Dendritic cell treated with granulocyte-macrophage colony-stimulating factor and Interleukin-4, amounts not matched to agents 40 ng/mL and 50 ng/mL, for 4 days (primary cell): ENCODE measurements around the gene CDH18.
"Not testable (repeated sequence)": the region's sequence is repeated elsewhere in the genome, so short reads cannot be mapped to it uniquely, and the experiment has no call there.

ENCODE experiments used
- H3K27ac Mint-ChIP-seq: one replicate; pipeline ENCODE4 v1.8.0; 2022; ENCODE audit warnings: mild to moderate bottlenecking, mixed read lengths
- H3K27me3 Mint-ChIP-seq: one replicate; pipeline ENCODE4 v1.8.0; 2022; ENCODE audit warnings: mild to moderate bottlenecking, mixed read lengths
- H3K36me3 Mint-ChIP-seq: one replicate; pipeline ENCODE4 v1.8.0; 2022; ENCODE audit warnings: low read depth, mixed read lengths
- H3K4me1 Mint-ChIP-seq: one replicate; pipeline ENCODE4 v1.8.0; 2022; ENCODE audit warnings: low read depth, mixed read lengths
- H3K4me3 Mint-ChIP-seq: one replicate; pipeline ENCODE4 v1.8.0; 2022; ENCODE audit warnings: mild to moderate bottlenecking, moderate library complexity, mixed read lengths
- H3K9me3 Mint-ChIP-seq: one replicate; pipeline ENCODE4 v1.8.0; 2022; ENCODE audit warnings: mixed read lengths
- intact Hi-C: fragments of 100-400 bp; cut with micrococcal nuclease; formaldehyde crosslinking; loops from one replicate; pipeline ENCODE4 v1.15.0; 2022

CDH18 gene

GRCh38 chr5:19865336-19866089 is 122.5 kb downstream of the CDH18 start:
- H3K27me3 Mint-ChIP-seq: no peaks in the 10 kb centered on the region
- no peak overlapping the region for H3K4me3 Mint-ChIP-seq
- no peaks in the 10 kb centered on the region for H3K36me3 Mint-ChIP-seq
- peaks cover 33% of the 10 kb centered on the region for H3K9me3 Mint-ChIP-seq
- intact Hi-C loops: no loop called here
- no peak overlapping the region for H3K27ac Mint-ChIP-seq
- no peaks in the 10 kb centered on the region for H3K4me1 Mint-ChIP-seq

DNA sequence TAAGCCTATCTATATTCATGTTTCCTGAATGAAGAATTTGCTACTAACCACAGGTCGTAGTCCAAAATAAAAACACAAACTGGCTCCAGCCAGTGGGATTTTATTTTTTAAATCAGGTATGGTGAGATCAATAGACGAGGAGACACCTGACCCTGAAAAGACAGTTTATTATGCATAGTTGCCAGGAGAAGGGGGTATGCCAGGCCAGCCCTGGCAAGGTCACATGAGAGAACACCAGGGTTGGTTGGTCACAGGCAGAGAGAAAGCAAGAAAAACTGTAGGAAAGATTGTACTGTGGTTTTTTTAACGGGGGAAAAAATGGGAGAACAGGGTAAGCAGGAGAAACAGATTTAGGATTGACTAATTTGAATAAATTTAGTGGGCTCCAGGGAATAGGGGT is 125.3 kb downstream of the CDH18 start:
- Mint-ChIP-seq H3K27me3 (no peaks in the 10 kb centered on the region), H3K36me3 (no peaks in the 10 kb centered on the region), H3K9me3 (peaks cover 24% of the 10 kb centered on the region), H3K4me1 (no peaks in the 10 kb centered on the region), H3K27ac (no peak overlapping the region), H3K4me3 (no peak overlapping the region)
- intact Hi-C loops: no loop called here

DNA sequence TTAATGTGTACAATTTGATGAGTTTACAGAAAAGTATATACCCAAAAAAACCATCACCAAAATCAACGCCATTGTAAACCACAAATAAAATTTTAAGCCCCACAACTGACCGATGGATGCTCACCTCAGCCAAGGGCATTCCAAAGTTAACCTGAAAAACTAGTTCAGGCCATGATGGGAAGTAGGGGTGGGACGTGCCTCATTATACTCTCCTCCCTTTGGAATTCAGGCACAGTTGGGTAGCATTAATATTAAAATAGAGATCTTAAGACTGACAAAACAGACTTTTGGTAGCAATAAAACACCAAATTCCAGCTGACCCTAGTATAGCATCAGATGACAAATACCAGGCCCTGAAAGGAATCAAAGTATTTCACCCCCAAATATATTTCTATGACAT is 129.0 kb downstream of the CDH18 start:
- Mint-ChIP-seq H3K4me1 (no peaks in the 10 kb centered on the region), H3K4me3 (no peak overlapping the region), H3K27me3 (no peaks in the 10 kb centered on the region), H3K9me3 (peaks cover 15% of the 10 kb centered on the region), H3K36me3 (no peaks in the 10 kb centered on the region), H3K27ac (no peak overlapping the region)
- intact Hi-C loops: no loop called here

GRCh38 chr5:19855931-19856330 is 132.1 kb downstream of the CDH18 start:
- H3K36me3 Mint-ChIP-seq: no peaks in the 10 kb centered on the region
- H3K9me3 Mint-ChIP-seq: no peaks in the 10 kb centered on the region
- no peak overlapping the region for H3K27ac Mint-ChIP-seq
- intact Hi-C loops: no loop called here
- no peaks in the 10 kb centered on the region for H3K27me3 Mint-ChIP-seq
- H3K4me1 Mint-ChIP-seq: no peaks in the 10 kb centered on the region
- H3K4me3 Mint-ChIP-seq: no peak overlapping the region

DNA sequence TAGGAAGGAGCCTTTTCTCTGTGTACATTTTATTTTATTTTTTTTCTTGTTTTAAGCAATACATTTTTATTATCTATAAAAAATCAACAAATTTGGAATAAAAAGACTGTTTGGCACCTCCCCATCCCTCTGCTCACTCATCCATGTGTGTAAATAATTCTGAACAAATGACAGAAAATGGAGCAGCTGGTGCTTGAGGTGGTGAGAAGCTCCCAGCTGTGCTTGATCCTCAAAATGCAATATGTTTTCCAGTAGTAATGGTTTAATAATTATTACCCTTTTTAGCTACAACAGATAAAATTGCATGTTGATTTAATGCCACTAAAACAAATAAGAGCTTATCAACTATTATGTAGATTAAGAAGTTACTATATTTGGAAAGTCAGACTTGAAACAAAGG is 132.5 kb downstream of the CDH18 start:
- H3K9me3 Mint-ChIP-seq: no peaks in the 10 kb centered on the region
- no peaks in the 10 kb centered on the region for H3K36me3 Mint-ChIP-seq
- no peaks in the 10 kb centered on the region for H3K4me1 Mint-ChIP-seq
- H3K4me3 Mint-ChIP-seq: no peak overlapping the region
- no peak overlapping the region for H3K27ac Mint-ChIP-seq
- intact Hi-C loops: no loop called here
- H3K27me3 Mint-ChIP-seq: no peaks in the 10 kb centered on the region

- intact Hi-C loops: no loop called here
- H3K4me3 Mint-ChIP-seq: no peak overlapping the region
- H3K27me3 Mint-ChIP-seq: no peaks in the 10 kb centered on the region
- H3K36me3 Mint-ChIP-seq: no peaks in the 10 kb centered on the region
- no peaks in the 10 kb centered on the region for H3K9me3 Mint-ChIP-seq
- H3K27ac Mint-ChIP-seq: no peak overlapping the region
- no peaks in the 10 kb centered on the region for H3K4me1 Mint-ChIP-seq
These were observed 133.0 kb downstream of the CDH18 start for GRCh38 chr5:19855031-19855430.

GRCh38 chr5:19853616-19854240 is 134.3 kb downstream of the CDH18 start:
- Mint-ChIP-seq H3K27ac (no peak overlapping the region), H3K36me3 (no peaks in the 10 kb centered on the region), H3K9me3 (peaks cover 5% of the 10 kb centered on the region), H3K4me3 (no peak overlapping the region), H3K27me3 (no peaks in the 10 kb centered on the region), H3K4me1 (no peaks in the 10 kb centered on the region)
- intact Hi-C loops: no loop called here

GRCh38 chr5:19837536-19838174 is 150.3 kb downstream of the CDH18 start:
- Mint-ChIP-seq H3K4me3 (no peak overlapping the region), H3K9me3 (peaks cover 57% of the 10 kb centered on the region), H3K27me3 (no peaks in the 10 kb centered on the region), H3K4me1 (no peaks in the 10 kb centered on the region), H3K36me3 (no peaks in the 10 kb centered on the region), H3K27ac (no peak overlapping the region)
- intact Hi-C loops: no loop called here

- Mint-ChIP-seq H3K9me3 (peaks cover 54% of the 10 kb centered on the region), H3K4me3 (no peak overlapping the region), H3K27ac (no peak overlapping the region), H3K4me1 (no peaks in the 10 kb centered on the region), H3K36me3 (no peaks in the 10 kb centered on the region), H3K27me3 (no peaks in the 10 kb centered on the region)
- intact Hi-C loops: no loop called here
These were observed 152.6 kb downstream of the CDH18 start for GRCh38 chr5:19835442-19835841.

GRCh38 chr5:19812720-19813119 is 175.3 kb downstream of the CDH18 start:
- H3K27me3 Mint-ChIP-seq, H3K27ac Mint-ChIP-seq, H3K4me3 Mint-ChIP-seq, H3K4me1 Mint-ChIP-seq, H3K36me3 Mint-ChIP-seq, intact Hi-C loops: not testable (repeated sequence)
- H3K9me3 Mint-ChIP-seq: peaks cover 26% of the 10 kb centered on the region

GRCh38 chr5:19806756-19807155 is 181.2 kb downstream of the CDH18 start:
- intact Hi-C loops: no loop called here
- Mint-ChIP-seq H3K4me3 (no peak overlapping the region), H3K36me3 (no peaks in the 10 kb centered on the region), H3K27me3 (no peaks in the 10 kb centered on the region), H3K9me3 (peaks cover 14% of the 10 kb centered on the region), H3K27ac (no peak overlapping the region), H3K4me1 (no peaks in the 10 kb centered on the region)

- Mint-ChIP-seq H3K4me3 (no peak overlapping the region), H3K36me3 (no peaks in the 10 kb centered on the region), H3K9me3 (no peaks in the 10 kb centered on the region), H3K4me1 (no peaks in the 10 kb centered on the region), H3K27ac (no peak overlapping the region), H3K27me3 (no peaks in the 10 kb centered on the region)
- intact Hi-C loops: no loop called here
These were observed 185.3 kb downstream of the CDH18 start for GRCh38 chr5:19802686-19803085.

DNA sequence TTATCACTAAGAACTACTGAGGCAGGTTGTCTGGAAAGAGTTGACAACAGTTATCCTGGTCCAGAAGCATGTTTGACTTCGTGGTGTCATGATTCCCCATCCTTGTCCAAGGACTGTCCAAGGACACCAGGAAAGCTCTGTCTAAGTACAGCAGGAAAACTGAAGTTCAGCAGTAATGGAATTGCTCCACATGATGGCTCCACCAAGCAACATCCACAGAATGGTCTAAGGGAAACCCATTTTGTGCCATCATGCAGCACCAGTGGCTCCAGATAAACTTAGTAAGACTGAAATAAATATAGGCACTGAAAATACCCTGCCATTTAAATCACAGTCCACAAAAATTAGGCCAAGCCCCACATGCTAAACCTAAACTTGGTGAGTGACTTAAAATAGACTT is 192.8 kb downstream of the CDH18 start:
- H3K36me3 Mint-ChIP-seq: no peaks in the 10 kb centered on the region
- H3K27me3 Mint-ChIP-seq: no peaks in the 10 kb centered on the region
- H3K4me3 Mint-ChIP-seq: no peak overlapping the region
- H3K27ac Mint-ChIP-seq: no peak overlapping the region
- no peaks in the 10 kb centered on the region for H3K4me1 Mint-ChIP-seq
- intact Hi-C loops: no loop called here
- no peaks in the 10 kb centered on the region for H3K9me3 Mint-ChIP-seq

DNA sequence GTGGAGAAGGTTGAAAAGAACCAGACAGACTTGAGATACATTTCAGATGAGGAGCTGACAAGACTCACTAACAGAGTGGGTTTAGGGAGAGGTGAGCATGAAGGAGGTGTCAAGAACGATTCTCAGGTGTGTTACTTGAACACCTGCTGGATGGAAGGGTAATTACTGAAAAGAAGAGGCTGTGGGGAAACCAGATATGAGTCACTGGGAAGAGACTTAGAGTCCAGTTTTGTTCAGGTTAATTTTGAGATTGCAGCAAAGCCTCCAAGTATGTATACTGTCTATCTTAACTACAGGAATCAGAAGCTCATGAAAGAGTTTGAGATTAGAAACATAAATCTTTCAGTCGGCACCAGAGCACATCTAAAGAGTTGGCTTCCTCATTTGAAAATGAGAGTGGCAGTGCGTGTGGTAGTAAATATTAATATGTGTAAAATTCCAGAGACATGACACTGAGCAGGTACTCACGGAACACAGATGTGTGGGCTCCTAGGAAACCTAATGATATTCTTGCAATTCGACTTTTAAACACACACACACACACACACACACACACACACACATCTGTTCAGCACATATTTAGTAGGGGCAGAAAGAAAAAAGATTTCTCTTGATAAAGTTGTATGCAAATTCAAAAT is 197.1 kb downstream of the CDH18 start:
- no peaks in the 10 kb centered on the region for H3K27me3 Mint-ChIP-seq
- intact Hi-C loops: no loop called here
- H3K4me1 Mint-ChIP-seq: no peaks in the 10 kb centered on the region
- no peaks in the 10 kb centered on the region for H3K9me3 Mint-ChIP-seq
- H3K27ac Mint-ChIP-seq: no peak overlapping the region
- no peak overlapping the region for H3K4me3 Mint-ChIP-seq
- H3K36me3 Mint-ChIP-seq: no peaks in the 10 kb centered on the region
